Neural cell (in vitro differentiated cells): ENCODE measurements around the gene RSRC1. TPM values are rescaled to one million over a fixed set of nuclear protein-coding genes. Genes with fewer than 3 reads are reported as not detected.
"Not testable (repeated sequence)": the region's sequence is repeated elsewhere in the genome, so short reads cannot be mapped to it uniquely, and the experiment has no call there.

Experiments
- H2AFZ ChIP-seq: fragments of 200-600, 300-800 bp; sonication (generic), shearing (Covaris generic); 2 replicates; pipeline ENCODE4 v1.6.0; 2014; ENCODE audit warnings: low read depth, mild to moderate bottlenecking, antibody characterized with exemption, low read length, moderate library complexity
- H3F3A ChIP-seq: fragments of 200-600 bp; shearing (Covaris generic); 2 replicates; pipeline ENCODE4 v1.6.1; 2016; ENCODE audit warnings: mild to moderate bottlenecking, moderate library complexity, mixed read lengths, antibody characterized with exemption, low read length; ENCODE audit not compliant: insufficient read depth, poor library complexity, severe bottlenecking
- H3K27ac ChIP-seq: fragments of 200-600, 300-800 bp; sonication (generic), shearing (Covaris generic); 2 replicates; pipeline ENCODE4 v1.5.1; 2014; ENCODE audit warnings: mild to moderate bottlenecking, low read length, moderate library complexity
- H3K27me3 ChIP-seq: fragments of 300-800, 200-600 bp; sonication (generic), shearing (Covaris generic); 2 replicates; pipeline ENCODE4 v1.6.0; 2014; ENCODE audit warnings: mild to moderate bottlenecking, low read depth, low read length, moderate library complexity; ENCODE audit not compliant: insufficient read depth
- H3K36me3 ChIP-seq: fragments of 300-800, 200-600 bp; sonication (generic), shearing (Covaris generic); 2 replicates; pipeline ENCODE4 v1.5.1; 2014; ENCODE audit warnings: mild to moderate bottlenecking, antibody characterized with exemption, low read length, moderate library complexity; ENCODE audit not compliant: insufficient read depth
- H3K4me2 ChIP-seq: fragments of 300-800, 200-600 bp; sonication (generic), shearing (Covaris generic); 2 replicates; pipeline ENCODE4 v1.6.0; 2014; ENCODE audit warnings: mild to moderate bottlenecking, low read length
- H3K4me3 ChIP-seq: fragments of 300-800, 200-600 bp; sonication (generic), shearing (Covaris generic); 2 replicates; pipeline ENCODE4 v1.5.1; 2014; ENCODE audit warnings: mild to moderate bottlenecking, low read length, moderate library complexity
- H3K79me2 ChIP-seq: fragments of 200-600 bp; shearing (Covaris generic); replicated peaks from 2 replicates; pipeline ENCODE4 v1.6.0; 2014; ENCODE audit warnings: mild to moderate bottlenecking, low read length, moderate library complexity; ENCODE audit not compliant: insufficient read depth
- H3K9ac ChIP-seq: fragments of 300-800, 200-600 bp; sonication (generic), shearing (Covaris generic); 2 replicates; pipeline ENCODE4 v1.6.1; 2016; ENCODE audit warnings: mild to moderate bottlenecking, low read length, mixed read lengths
- H3K9me2 ChIP-seq: fragments of 200-600 bp; shearing (Covaris generic); 2 replicates; pipeline ENCODE4 v1.6.1; 2016; ENCODE audit warnings: mild to moderate bottlenecking, low read length, mixed read lengths; ENCODE audit not compliant: insufficient read depth
- H3K9me3 ChIP-seq: fragments of 200-600, 300-800 bp; sonication (generic), shearing (Covaris generic); 2 replicates; pipeline ENCODE4 v1.6.1; 2016; ENCODE audit warnings: mild to moderate bottlenecking, mixed run types, low read length, moderate library complexity, mixed read lengths
- H4K20me1 ChIP-seq: fragments of 200-600 bp; shearing (Covaris generic); 2 replicates; pipeline ENCODE4 v1.6.1; 2016; ENCODE audit warnings: mild to moderate bottlenecking, mixed run types; ENCODE audit not compliant: insufficient read depth
- CTCF ChIP-seq: fragments of 450-650 bp; IDR thresholded peaks from 2 replicates; pipeline ENCODE4 v1.5.1; 2014; ENCODE audit warnings: antibody characterized with exemption, mild to moderate bottlenecking, moderate library complexity; ENCODE audit not compliant: poor library complexity, severe bottlenecking
- EP300 ChIP-seq: fragments of 450-650 bp; conservative IDR thresholded peaks from 2 replicates; pipeline ENCODE4 v1.6.1; 2014; ENCODE audit warnings: antibody characterized with exemption, mild to moderate bottlenecking, moderate library complexity; ENCODE audit not compliant: poor library complexity, severe bottlenecking
- EZH2 ChIP-seq: fragments of 200-600, 300-800 bp; shearing (Covaris generic), sonication (generic); IDR thresholded peaks from 2 replicates; pipeline ENCODE4 v1.6.1; 2014; ENCODE audit warnings: antibody characterized with exemption, low read length, borderline replicate concordance, mild to moderate bottlenecking; ENCODE audit not compliant: insufficient read depth, poor library complexity, severe bottlenecking
- MXI1 ChIP-seq: fragments of 450-650 bp; conservative IDR thresholded peaks from 2 replicates; pipeline ENCODE4 v1.6.1; 2014; ENCODE audit warnings: antibody characterized with exemption, mild to moderate bottlenecking; ENCODE audit not compliant: poor library complexity, severe bottlenecking
- POLR2AphosphoS5 ChIP-seq: IDR thresholded peaks from 2 replicates; pipeline ENCODE4 v1.6.1; 2012
- RAD21 ChIP-seq: fragments of 450-650 bp; conservative IDR thresholded peaks from 2 replicates; pipeline ENCODE4 v1.6.1; 2014; ENCODE audit warnings: antibody characterized with exemption, mild to moderate bottlenecking, moderate library complexity
- REST ChIP-seq: IDR thresholded peaks from 2 replicates; pipeline ENCODE4 v1.6.1; 2012; ENCODE audit warnings: borderline replicate concordance
- SMC3 ChIP-seq: fragments of 450-650 bp; conservative IDR thresholded peaks from 2 replicates; pipeline ENCODE4 v1.6.1; 2014; ENCODE audit warnings: antibody characterized with exemption, mild to moderate bottlenecking, moderate library complexity; ENCODE audit not compliant: poor library complexity
- TAF1 ChIP-seq: IDR thresholded peaks from 2 replicates; pipeline ENCODE4 v1.6.1; 2012; ENCODE audit warnings: low read depth
- polyA plus RNA-seq: library from polyadenylated mRNA; depleted of rRNA; stranded (reverse); fragments of >200 nt; gene quantifications from 2 replicates; pipeline ENCODE4 v1.2.3, GENCODE V29; 2014

RSRC1 gene
- polyA plus RNA-seq, 1 donor from 2014 or later: 28.1 TPM

- no peaks in the 10 kb centered on the region for H3K9me2 ChIP-seq
- H3K36me3 ChIP-seq: no peaks in the 10 kb centered on the region
- no peaks in the 10 kb centered on the region for H3K9me3 ChIP-seq
- no peak overlapping the region for H2AFZ ChIP-seq
- H3K27me3 ChIP-seq: no peaks in the 10 kb centered on the region
- H3K4me2 ChIP-seq: no peak overlapping the region
- no peaks in the 10 kb centered on the region for H3K79me2 ChIP-seq
- H3K4me3 ChIP-seq: no peak overlapping the region
- no peak overlapping the region for H3K9ac ChIP-seq
- TF ChIP-seq REST (no peak), TAF1 (no peak), EZH2 (no peak), SMC3 (no peak), CTCF (no peak), MXI1 (no peak), EP300 (no peak), RAD21 (no peak), POLR2AphosphoS5 (no peak)
- no peak overlapping the region for H3K27ac ChIP-seq
- H3F3A ChIP-seq: no peaks in the 10 kb centered on the region
- H4K20me1 ChIP-seq: no peaks in the 10 kb centered on the region
Observed at GRCh38 chr3:158494673-158495072, 384.8 kb downstream of the RSRC1 start.

GRCh38 chr3:158495398-158495902, 385.6 kb downstream of the RSRC1 start:
- H3K27me3 ChIP-seq, H4K20me1 ChIP-seq, H3K9me3 ChIP-seq: not testable (repeated sequence)

GRCh38 chr3:158505117-158505516, 395.2 kb downstream of the RSRC1 start:
- H2AFZ ChIP-seq: no peak overlapping the region

More at GRCh38 chr3:158495398-158495902, 385.6 kb downstream of the RSRC1 start:
- H3K9me2 ChIP-seq, H3K4me2 ChIP-seq, H3K27ac ChIP-seq, H3K4me3 ChIP-seq, H3K9ac ChIP-seq, H3K79me2 ChIP-seq, H3F3A ChIP-seq, H3K36me3 ChIP-seq, H2AFZ ChIP-seq: not testable (repeated sequence)

More at GRCh38 chr3:158505117-158505516, 395.2 kb downstream of the RSRC1 start:
- TF ChIP-seq RAD21 (no peak), CTCF (no peak), POLR2AphosphoS5 (no peak), EP300 (no peak), MXI1 (no peak), TAF1 (no peak), SMC3 (no peak), EZH2 (no peak), REST (no peak)
- no peaks in the 10 kb centered on the region for H3K36me3 ChIP-seq
- H3K9me3 ChIP-seq: no peaks in the 10 kb centered on the region
- H3K79me2 ChIP-seq: no peaks in the 10 kb centered on the region
- H3K9ac ChIP-seq: no peak overlapping the region
- no peaks in the 10 kb centered on the region for H4K20me1 ChIP-seq
- H3K27me3 ChIP-seq: no peaks in the 10 kb centered on the region
- H3K9me2 ChIP-seq: no peaks in the 10 kb centered on the region
- no peak overlapping the region for H3K4me2 ChIP-seq
- no peak overlapping the region for H3K4me3 ChIP-seq
- H3F3A ChIP-seq: no peaks in the 10 kb centered on the region
- no peak overlapping the region for H3K27ac ChIP-seq
